SK-N-SH (cell line): ENCODE measurements around the gene FBN1. TPM values are rescaled to one million over a fixed set of nuclear protein-coding genes. Genes with fewer than 3 reads are reported as not detected.

ENCODE experiments used
- CTCF ChIA-PET: fragments of 300-600, 350-600 bp; formaldehyde crosslinking; extraction: SDS; loops from one replicate; lab custom pipeline; 2021; lab: Yijun Ruan, JAX
- POLR2A ChIA-PET: fragments of 350-600 bp; sonication (Branson Sonifier 250); formaldehyde crosslinking; extraction: SDS; loops from one replicate; lab custom pipeline; 2020; ENCODE audit warnings: antibody characterized with exemption, inconsistent platforms; lab: Yijun Ruan, JAX
- DNase-seq: peaks from one replicate; pipeline ENCODE4 v3.0.0; 2012
- H2AFZ ChIP-seq: fragments of 200-600 bp; sonication (generic); 2 replicates; pipeline ENCODE4 v1.8.1; 2016; ENCODE audit warnings: antibody characterized with exemption, mild to moderate bottlenecking, low read depth
- H3F3A ChIP-seq: fragments of 200-600 bp; sonication (generic); replicated peaks from 2 replicates; pipeline ENCODE3; 2016; ENCODE audit warnings: antibody characterized with exemption, mild to moderate bottlenecking; ENCODE audit not compliant: insufficient read depth
- H3K27ac ChIP-seq, 2 experiments: fragments of 200-500 bp in 1 of 2; fragments of 200-600 bp in 1 of 2; sonication (Bioruptor generic) in 1 of 2; sonication (generic), shearing (Covaris generic) in 1 of 2; 2 replicates each; pipeline versions ENCODE4 v1.5.1 to v1.6.1; 2014 to 2016; ENCODE audit warnings: low read depth in 2 of 2, inconsistent platforms in 1 of 2, low read length in 1 of 2, mild to moderate bottlenecking in 1 of 2, mixed read lengths in 1 of 2
- H3K27me3 ChIP-seq: fragments of 200-600 bp; sonication (generic), shearing (Covaris generic); 2 replicates; pipeline ENCODE4 v1.6.1; 2016; ENCODE audit warnings: mixed run types; ENCODE audit not compliant: insufficient read depth
- H3K36me3 ChIP-seq, 2 experiments: fragments of 200-500 bp in 1 of 2; fragments of 200-600 bp in 1 of 2; sonication (Bioruptor generic) in 1 of 2; sonication (generic) in 1 of 2; replicated peaks in 1 of 2; 2 replicates each; pipeline versions ENCODE3 to v1.5.1; 2014 to 2016; ENCODE audit warnings: low read length in 1 of 2, mild to moderate bottlenecking in 1 of 2; ENCODE audit not compliant: insufficient read depth in 2 of 2, control insufficient read depth in 1 of 2
- H3K4me1 ChIP-seq, 2 experiments: fragments of 200-500 bp in 1 of 2; fragments of 200-600 bp in 1 of 2; sonication (Bioruptor generic) in 1 of 2; sonication (generic), shearing (Covaris generic) in 1 of 2; 2 replicates each; pipeline versions ENCODE4 v1.5.1 to v1.6.1; 2014 to 2016; ENCODE audit warnings: low read depth in 1 of 2, low read length in 1 of 2, mixed run types in 1 of 2; ENCODE audit not compliant: insufficient read depth in 2 of 2, control insufficient read depth in 1 of 2
- H3K4me2 ChIP-seq: fragments of 200-600 bp; sonication (generic), shearing (Covaris generic); 2 replicates; pipeline ENCODE4 v1.6.1; 2017; ENCODE audit warnings: mixed run types
- H3K4me3 ChIP-seq, 2 experiments: fragments of 200-500 bp in 1 of 2; fragments of 200-600 bp in 1 of 2; sonication (Bioruptor generic) in 1 of 2; sonication (generic), shearing (Covaris generic) in 1 of 2; 2 replicates each; pipeline versions ENCODE4 v1.5.1 to v1.8.1; 2014 to 2016; ENCODE audit warnings: low read depth in 2 of 2, inconsistent platforms in 1 of 2, low read length in 1 of 2, mild to moderate bottlenecking in 1 of 2, mixed read lengths in 1 of 2, moderate library complexity in 1 of 2
- H3K79me2 ChIP-seq: fragments of 200-600 bp; sonication (generic); 2 replicates; pipeline ENCODE4 v1.8.1; 2017; ENCODE audit warnings: mild to moderate bottlenecking; ENCODE audit not compliant: insufficient read depth
- H3K9ac ChIP-seq: fragments of 200-600 bp; sonication (generic); 2 replicates; pipeline ENCODE4 v1.6.1; 2017; ENCODE audit warnings: mixed run types
- H3K9me2 ChIP-seq: fragments of 200-600 bp; sonication (generic); 2 replicates; pipeline ENCODE4 v1.6.1; 2017; ENCODE audit warnings: mixed run types
- H3K9me3 ChIP-seq: fragments of 200-600 bp; sonication (generic); 2 replicates; pipeline ENCODE4 v1.6.1; 2017; ENCODE audit warnings: mixed run types, mild to moderate bottlenecking, moderate library complexity
- H4K20me1 ChIP-seq: fragments of 200-600 bp; sonication (generic); 2 replicates; pipeline ENCODE4 v1.6.1; 2017; ENCODE audit warnings: mild to moderate bottlenecking, mixed run types; ENCODE audit not compliant: insufficient read depth
- ELF1 ChIP-seq: IDR thresholded peaks from 2 replicates; pipeline ENCODE4 v1.4.0; 2012
- FOSL2 ChIP-seq: IDR thresholded peaks from 2 replicates; pipeline ENCODE4 v1.4.0; 2012; ENCODE audit warnings: low read depth, mild to moderate bottlenecking, moderate library complexity, borderline replicate concordance
- FOXJ3 ChIP-seq: sonication (generic); formaldehyde crosslinking; IDR thresholded peaks from 2 replicates; pipeline ENCODE4 v1.5.1; 2020; ENCODE audit warnings: mild to moderate bottlenecking, missing genetic modification reagents
- JUND ChIP-seq: IDR thresholded peaks from 2 replicates; pipeline ENCODE4 v1.4.0; 2012
- MEF2A ChIP-seq: IDR thresholded peaks from 2 replicates; pipeline ENCODE4 v1.4.0; 2012; ENCODE audit warnings: low read depth, borderline replicate concordance
- MXI1 ChIP-seq: IDR thresholded peaks from 2 replicates; pipeline ENCODE4 v1.6.1; 2012; ENCODE audit warnings: mild to moderate bottlenecking, low read depth, low read length, improper control_type of control experiment
- NRF1 ChIP-seq: IDR thresholded peaks from 2 replicates; pipeline ENCODE4 v1.6.1; 2012; ENCODE audit warnings: low read depth, mild to moderate bottlenecking, low read length
- PBX3 ChIP-seq: IDR thresholded peaks from 2 replicates; pipeline ENCODE4; 2012
- POLR2AphosphoS5 ChIP-seq: IDR thresholded peaks from 2 replicates; pipeline ENCODE4 v1.6.1; 2012; ENCODE audit warnings: low read depth, low read length
- RAD21 ChIP-seq: IDR thresholded peaks from 2 replicates; pipeline ENCODE4 v1.6.1; 2012; ENCODE audit warnings: mild to moderate bottlenecking, low read length
- RCOR1 ChIP-seq: fragments of 150-350 bp; IDR thresholded peaks from 2 replicates; pipeline ENCODE4 v1.6.1; 2017; ENCODE audit warnings: antibody characterized with exemption, low read length
- RXRA ChIP-seq: IDR thresholded peaks from 2 replicates; pipeline ENCODE4 v1.4.0; 2012; ENCODE audit warnings: low read depth, mild to moderate bottlenecking, borderline replicate concordance
- SMC3 ChIP-seq: IDR thresholded peaks from 2 replicates; pipeline ENCODE4 v1.6.1; 2012; ENCODE audit warnings: low read depth, low read length, improper control_type of control experiment
- TCF12 ChIP-seq: IDR thresholded peaks from 2 replicates; pipeline ENCODE4 v1.4.0; 2012
- TEAD4 ChIP-seq: IDR thresholded peaks from 2 replicates; pipeline ENCODE4 v1.4.0; 2012; ENCODE audit warnings: mild to moderate bottlenecking, borderline replicate concordance; ENCODE audit not compliant: insufficient read depth
- USF1 ChIP-seq: IDR thresholded peaks from 2 replicates; pipeline ENCODE4 v1.4.0; 2012; ENCODE audit warnings: low read depth, borderline replicate concordance
- YY1 ChIP-seq: IDR thresholded peaks from 2 replicates; pipeline ENCODE4 v1.4.0; 2012; ENCODE audit warnings: low read depth, mild to moderate bottlenecking
- WGBS: methylation state at CpG from one replicate; pipeline ENCODE4 v1.1.6; 2017; ENCODE audit warnings: low lambda C conversion rate; 5-methylcytosine and 5-hydroxymethylcytosine counted together
- polyA plus RNA-seq, 3 experiments: library from polyadenylated mRNA; depleted of rRNA; stranded (reverse); fragments of >200 nt; gene quantifications; 2 replicates each; pipeline ENCODE4 v1.2.3, GENCODE V29; 2012

Gene FBN1
- polyA plus RNA-seq, 1 of the 3 experiments (the other 2 are of a cell fraction): 248 TPM

GRCh38 chr15:48451241-48451640 is 194.3 kb downstream of the FBN1 start:
- DNase-seq: no peak
- no peaks in the 10 kb centered on the region for H3K27me3 ChIP-seq
- no peak overlapping the region for H2AFZ ChIP-seq
- H3K4me1 ChIP-seq: peaks cover 7 to 19% of the 10 kb centered on the region in 2 experiments; a peak in 3 of 4 replicates
- WGBS: 90% methylated on average over 3 of the region's 3 CpGs
- H3K9me3 ChIP-seq: no peaks in the 10 kb centered on the region
- no peak overlapping the region for H3K4me3 ChIP-seq
- no peak overlapping the region for H3K4me2 ChIP-seq
- H3K36me3 ChIP-seq: peaks cover 92 to 97% of the 10 kb centered on the region in 2 experiments
- TF ChIP-seq TEAD4 (no peak), NRF1 (no peak), RCOR1 (no peak), RAD21 (no peak), FOXJ3 (CRISPR knock-in tag) (no peak), FOSL2 (no peak), RXRA (no peak), MEF2A (no peak), MXI1 (no peak), JUND (no peak)
- TF ChIP-seq, all 33 proteins: peak for 0
- Histone ChIP-seq H3K9me2 (no peaks in the 10 kb centered on the region), H4K20me1 (no peaks in the 10 kb centered on the region), H3K79me2 (peaks cover 17% of the 10 kb centered on the region; the same call in 1 of the 2 replicates), H3K9ac (no peak overlapping the region), H3K27ac (peak overlapping the region in 1 of 2 experiments; percentile 67; a peak in 1 of 4 replicates), H3F3A (peaks cover 47% of the 10 kb centered on the region)
- ChIA-PET CTCF (interaction anchor here (1.1 kb wide), 1 partner anchor 12 kb away, joined by 3 read pairs; no protein-coding TSS in a partner anchor), POLR2A (no interaction called here)

DNA sequence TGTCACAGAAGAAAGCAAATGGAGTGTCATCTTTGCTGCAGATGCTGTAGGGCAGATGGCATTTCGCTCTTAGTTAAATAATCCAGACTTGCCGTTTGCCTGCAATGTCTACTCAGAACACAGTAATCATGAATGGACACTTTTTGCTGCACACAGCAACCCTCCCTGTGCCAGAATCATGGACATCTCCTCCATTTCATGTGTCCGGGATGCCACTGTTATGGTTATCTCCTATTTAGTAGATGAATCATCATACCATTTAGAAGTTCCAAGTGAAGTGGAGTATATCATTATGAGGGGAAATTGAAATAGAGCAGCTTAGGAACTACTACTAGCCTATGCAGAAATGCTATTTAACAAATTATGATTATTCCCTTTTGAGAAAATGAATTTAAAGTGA is 195.8 kb downstream of the FBN1 start:
- Histone ChIP-seq H3K4me3 (no peak overlapping the region), H3K4me2 (no peak overlapping the region), H3K4me1 (peaks cover 7 to 19% of the 10 kb centered on the region in 2 experiments; a peak in 3 of 4 replicates), H3K9ac (no peak overlapping the region), H3K27ac (peak overlapping the region in 1 of 2 experiments; percentile 67; a peak in 2 of 4 replicates), H3K79me2 (peaks cover 17% of the 10 kb centered on the region; the same call in 1 of the 2 replicates), H3K27me3 (no peaks in the 10 kb centered on the region), H3F3A (peaks cover 52% of the 10 kb centered on the region), H3K36me3 (peaks cover 90 to 95% of the 10 kb centered on the region in 2 experiments), H4K20me1 (no peaks in the 10 kb centered on the region), H3K9me2 (no peaks in the 10 kb centered on the region), H3K9me3 (no peaks in the 10 kb centered on the region), H2AFZ (no peak overlapping the region)
- DNase-seq: no peak
- ChIA-PET POLR2A (no interaction called here), CTCF (no interaction called here)
- 70% methylated on average over 3 of the region's 3 CpGs for WGBS
- TF ChIP-seq YY1: no peak
- TF ChIP-seq POLR2AphosphoS5: no peak
- TF ChIP-seq JUND: no peak
- TF ChIP-seq ELF1: no peak

DNA sequence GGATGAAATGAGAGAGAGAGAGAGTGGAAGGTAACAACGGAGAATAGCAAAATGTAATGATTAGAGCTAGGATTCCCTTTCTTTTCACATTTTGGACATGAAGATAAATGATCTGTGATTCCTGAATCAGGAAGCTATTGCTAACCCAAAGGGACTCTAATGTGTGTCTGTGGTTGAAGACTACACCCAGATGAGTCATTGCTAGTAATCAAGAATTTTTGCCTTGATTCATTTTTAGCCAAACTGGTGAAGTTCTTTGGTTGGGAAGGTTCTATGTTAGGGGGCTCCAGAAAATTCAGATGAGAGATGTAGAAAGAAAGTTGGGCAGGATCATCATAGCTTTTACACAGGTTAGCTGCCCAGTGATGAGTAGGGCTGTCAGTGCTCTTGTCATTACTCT is 197.9 kb downstream of the FBN1 start:
- no peak overlapping the region for H3K4me3 ChIP-seq
- H3K79me2 ChIP-seq: peaks cover 28% of the 10 kb centered on the region
- H3K4me1 ChIP-seq: peaks cover 7 to 19% of the 10 kb centered on the region in 2 experiments; a peak in 3 of 4 replicates
- POLR2A ChIA-PET: no interaction called here
- WGBS: 83% methylated on average over 1 of the region's 1 CpG
- TF ChIP-seq PBX3 (peak; percentile 64), JUND (peak; percentile 49), USF1 (no peak), FOSL2 (peak; percentile 63; the same call in 1 of the 2 replicates), SMC3 (no peak), TCF12 (peak; percentile 43; the same call in 1 of the 2 replicates)
- H3K9me2 ChIP-seq: no peaks in the 10 kb centered on the region
- H2AFZ ChIP-seq: no peak overlapping the region
- CTCF ChIA-PET: interaction anchor here (1.5 kb wide), 1 partner anchor 8 kb away, joined by 5 read pairs; no protein-coding TSS in a partner anchor
- peaks cover 62% of the 10 kb centered on the region for H3F3A ChIP-seq
- H3K36me3 ChIP-seq: peaks cover 92 to 95% of the 10 kb centered on the region in 2 experiments
- peak overlapping the region in 1 of 2 experiments; percentile 67; a peak in 2 of 4 replicates for H3K27ac ChIP-seq
- H4K20me1 ChIP-seq: no peaks in the 10 kb centered on the region
- DNase-seq: no peak
- no peaks in the 10 kb centered on the region for H3K9me3 ChIP-seq
- no peak overlapping the region for H3K9ac ChIP-seq
- no peak overlapping the region for H3K4me2 ChIP-seq
- H3K27me3 ChIP-seq: no peaks in the 10 kb centered on the region
